HepG2 (cell line): ENCODE data around the gene P4HTM. TPM values are rescaled to one million over a fixed set of nuclear protein-coding genes. Genes with fewer than 3 reads are reported as not detected.

Experiments used
- CBX5 ChIP-seq: sonication (generic); formaldehyde crosslinking; IDR thresholded peaks from 2 replicates; pipeline ENCODE4 v1.4.0; 2020; ENCODE audit warnings: missing genetic modification reagents, borderline replicate concordance
- ELF3 ChIP-seq: IDR thresholded peaks from 2 replicates; pipeline ENCODE4 v1.6.1; 2016; ENCODE audit warnings: missing genetic modification reagents, missing compliant biosample characterization
- FOSL2 ChIP-seq: sonication (generic); formaldehyde crosslinking; IDR thresholded peaks from 2 replicates; pipeline ENCODE4 v1.4.0; 2020; ENCODE audit warnings: missing genetic modification reagents
- HNRNPH1 ChIP-seq: fragments of 200-400 bp; formaldehyde crosslinking; optimal IDR thresholded peaks from 2 replicates; pipeline ENCODE3; 2017; ENCODE audit warnings: mild to moderate bottlenecking, low read depth, low read length
- HNRNPUL1 ChIP-seq: fragments of 200-400 bp; formaldehyde crosslinking; IDR thresholded peaks from 2 replicates; pipeline ENCODE4 v1.6.1; 2017; ENCODE audit warnings: low read depth, mild to moderate bottlenecking, low read length, moderate library complexity
- NKX3-1 ChIP-seq: sonication (generic); formaldehyde crosslinking; IDR thresholded peaks from 2 replicates; pipeline ENCODE4 v1.5.0; 2020; ENCODE audit warnings: missing genetic modification reagents
- NR3C1 ChIP-seq: sonication (generic); formaldehyde crosslinking; IDR thresholded peaks from 2 replicates; pipeline ENCODE4 v1.4.0; 2020; ENCODE audit warnings: missing genetic modification reagents
- STAT5B ChIP-seq: sonication (generic); formaldehyde crosslinking; IDR thresholded peaks from 2 replicates; pipeline ENCODE4 v1.4.0; 2020; ENCODE audit warnings: missing genetic modification reagents
- TCF7 ChIP-seq: sonication (generic); IDR thresholded peaks from 2 replicates; pipeline ENCODE4 v1.6.1; 2016; ENCODE audit warnings: antibody characterized with exemption, low read depth
- ZBTB20 ChIP-seq: sonication (generic); formaldehyde crosslinking; IDR thresholded peaks from 2 replicates; pipeline ENCODE4 v1.8.1; 2023; ENCODE audit warnings: missing genetic modification reagents, low read depth, mild to moderate bottlenecking, borderline replicate concordance
- ZKSCAN5 ChIP-seq: sonication (generic); formaldehyde crosslinking; IDR thresholded peaks from 2 replicates; pipeline ENCODE4 v1.5.1; 2020; ENCODE audit warnings: mild to moderate bottlenecking, missing genetic modification reagents
- ZNF12 ChIP-seq: sonication (generic); formaldehyde crosslinking; IDR thresholded peaks from 2 replicates; pipeline ENCODE4 v1.5.0; 2020; ENCODE audit warnings: missing genetic modification reagents
- ZNF24 ChIP-seq: fragments of 450-650 bp; IDR thresholded peaks from 2 replicates; pipeline ENCODE4 v1.6.1; 2017; ENCODE audit warnings: antibody characterized with exemption, mild to moderate bottlenecking
- ZNF569 ChIP-seq: sonication (generic); formaldehyde crosslinking; IDR thresholded peaks from 2 replicates; pipeline ENCODE4 v1.5.0; 2020; ENCODE audit warnings: mild to moderate bottlenecking, missing genetic modification reagents, moderate library complexity, borderline replicate concordance
- polyA plus RNA-seq, 8 experiments: library from polyadenylated mRNA; depleted of rRNA in 3 of 8; stranded (reverse) in 7 of 8; unstranded in 1 of 8; fragments of >200 nt; fragmentation: Illumina TruSeq in 4 of 8; extraction: Trizol in 4 of 8; gene quantifications; 2 replicates each; pipeline versions ENCODE4 v1.2.1 to v1.2.3, GENCODE V29; 2011 to 2016; ENCODE audit warnings: low read depth in 4 of 8, missing spikeins in 1 of 8, mixed read lengths in 1 of 8; ENCODE audit not compliant: insufficient read depth in 1 of 8
- total RNA-seq, 5 experiments: library from RNA; depleted of rRNA; stranded (reverse); fragments of >200 nt; fragmentation: Illumina TruSeq; extraction: Trizol; gene quantifications; 2 replicates each; pipeline ENCODE4 v1.2.3, GENCODE V29; 2016; ENCODE audit warnings: low read depth in 1 of 5
- TF ChIP-seq, protein P1 (sequence below): sonication (generic); formaldehyde crosslinking; IDR thresholded peaks from 2 replicates; pipeline ENCODE4 v1.5.0; 2020; ENCODE audit warnings: mild to moderate bottlenecking, missing genetic modification reagents, borderline replicate concordance
- TF ChIP-seq, protein P2 (sequence below): sonication (generic); formaldehyde crosslinking; IDR thresholded peaks from 2 replicates; pipeline ENCODE4 v1.5.1; 2020; ENCODE audit warnings: missing genetic modification reagents, mild to moderate bottlenecking, borderline replicate concordance
- TF ChIP-seq, protein P3 (sequence below): sonication (generic); formaldehyde crosslinking; IDR thresholded peaks from 2 replicates; pipeline ENCODE4 v1.4.0; 2020; ENCODE audit warnings: missing genetic modification reagents

The P4HTM gene
- total and polyA plus RNA-seq, 2 of the 13 experiments (the other 11 are each of a cell fraction or from before 2014, with no cell fraction given) = 0.01 TPM; not detected in 1

DNA sequence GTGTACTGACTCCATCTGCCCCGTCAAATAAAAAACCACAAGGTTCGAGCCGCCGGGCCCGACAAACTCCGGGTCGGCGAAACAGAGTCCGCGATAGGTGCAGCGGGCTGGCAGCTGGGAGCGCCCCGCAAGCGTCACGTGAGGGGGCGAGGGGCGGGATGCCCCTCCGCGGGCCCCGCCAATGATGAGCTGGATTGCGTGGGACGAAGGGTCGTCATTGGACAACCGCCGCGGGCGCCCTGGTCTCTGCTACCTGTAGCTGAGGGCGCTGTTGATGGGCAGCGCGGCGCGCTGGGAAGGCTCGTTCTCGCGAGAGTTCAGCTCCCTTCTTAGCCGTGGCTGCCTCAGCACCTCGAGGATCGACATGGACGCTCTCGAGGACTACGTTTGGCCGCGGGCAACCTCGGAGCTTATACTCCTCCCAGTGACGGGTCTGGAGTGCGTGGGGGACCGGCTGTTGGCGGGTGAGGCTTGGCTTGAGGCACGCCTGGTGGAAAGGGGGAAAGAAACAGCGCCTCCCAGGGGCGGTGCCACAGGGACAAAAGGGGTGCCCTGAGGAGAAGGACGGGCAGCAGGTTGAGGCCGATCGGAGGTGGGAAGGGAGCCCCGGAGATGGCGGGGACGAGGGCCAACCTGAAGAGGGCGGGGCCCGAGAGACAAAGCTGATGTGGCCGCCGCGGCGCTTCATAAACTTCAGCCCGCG is 17.2 kb downstream of the P4HTM start, which contains the start of gene WDR6 (continued):
- TF ChIP-seq, protein P1, sequence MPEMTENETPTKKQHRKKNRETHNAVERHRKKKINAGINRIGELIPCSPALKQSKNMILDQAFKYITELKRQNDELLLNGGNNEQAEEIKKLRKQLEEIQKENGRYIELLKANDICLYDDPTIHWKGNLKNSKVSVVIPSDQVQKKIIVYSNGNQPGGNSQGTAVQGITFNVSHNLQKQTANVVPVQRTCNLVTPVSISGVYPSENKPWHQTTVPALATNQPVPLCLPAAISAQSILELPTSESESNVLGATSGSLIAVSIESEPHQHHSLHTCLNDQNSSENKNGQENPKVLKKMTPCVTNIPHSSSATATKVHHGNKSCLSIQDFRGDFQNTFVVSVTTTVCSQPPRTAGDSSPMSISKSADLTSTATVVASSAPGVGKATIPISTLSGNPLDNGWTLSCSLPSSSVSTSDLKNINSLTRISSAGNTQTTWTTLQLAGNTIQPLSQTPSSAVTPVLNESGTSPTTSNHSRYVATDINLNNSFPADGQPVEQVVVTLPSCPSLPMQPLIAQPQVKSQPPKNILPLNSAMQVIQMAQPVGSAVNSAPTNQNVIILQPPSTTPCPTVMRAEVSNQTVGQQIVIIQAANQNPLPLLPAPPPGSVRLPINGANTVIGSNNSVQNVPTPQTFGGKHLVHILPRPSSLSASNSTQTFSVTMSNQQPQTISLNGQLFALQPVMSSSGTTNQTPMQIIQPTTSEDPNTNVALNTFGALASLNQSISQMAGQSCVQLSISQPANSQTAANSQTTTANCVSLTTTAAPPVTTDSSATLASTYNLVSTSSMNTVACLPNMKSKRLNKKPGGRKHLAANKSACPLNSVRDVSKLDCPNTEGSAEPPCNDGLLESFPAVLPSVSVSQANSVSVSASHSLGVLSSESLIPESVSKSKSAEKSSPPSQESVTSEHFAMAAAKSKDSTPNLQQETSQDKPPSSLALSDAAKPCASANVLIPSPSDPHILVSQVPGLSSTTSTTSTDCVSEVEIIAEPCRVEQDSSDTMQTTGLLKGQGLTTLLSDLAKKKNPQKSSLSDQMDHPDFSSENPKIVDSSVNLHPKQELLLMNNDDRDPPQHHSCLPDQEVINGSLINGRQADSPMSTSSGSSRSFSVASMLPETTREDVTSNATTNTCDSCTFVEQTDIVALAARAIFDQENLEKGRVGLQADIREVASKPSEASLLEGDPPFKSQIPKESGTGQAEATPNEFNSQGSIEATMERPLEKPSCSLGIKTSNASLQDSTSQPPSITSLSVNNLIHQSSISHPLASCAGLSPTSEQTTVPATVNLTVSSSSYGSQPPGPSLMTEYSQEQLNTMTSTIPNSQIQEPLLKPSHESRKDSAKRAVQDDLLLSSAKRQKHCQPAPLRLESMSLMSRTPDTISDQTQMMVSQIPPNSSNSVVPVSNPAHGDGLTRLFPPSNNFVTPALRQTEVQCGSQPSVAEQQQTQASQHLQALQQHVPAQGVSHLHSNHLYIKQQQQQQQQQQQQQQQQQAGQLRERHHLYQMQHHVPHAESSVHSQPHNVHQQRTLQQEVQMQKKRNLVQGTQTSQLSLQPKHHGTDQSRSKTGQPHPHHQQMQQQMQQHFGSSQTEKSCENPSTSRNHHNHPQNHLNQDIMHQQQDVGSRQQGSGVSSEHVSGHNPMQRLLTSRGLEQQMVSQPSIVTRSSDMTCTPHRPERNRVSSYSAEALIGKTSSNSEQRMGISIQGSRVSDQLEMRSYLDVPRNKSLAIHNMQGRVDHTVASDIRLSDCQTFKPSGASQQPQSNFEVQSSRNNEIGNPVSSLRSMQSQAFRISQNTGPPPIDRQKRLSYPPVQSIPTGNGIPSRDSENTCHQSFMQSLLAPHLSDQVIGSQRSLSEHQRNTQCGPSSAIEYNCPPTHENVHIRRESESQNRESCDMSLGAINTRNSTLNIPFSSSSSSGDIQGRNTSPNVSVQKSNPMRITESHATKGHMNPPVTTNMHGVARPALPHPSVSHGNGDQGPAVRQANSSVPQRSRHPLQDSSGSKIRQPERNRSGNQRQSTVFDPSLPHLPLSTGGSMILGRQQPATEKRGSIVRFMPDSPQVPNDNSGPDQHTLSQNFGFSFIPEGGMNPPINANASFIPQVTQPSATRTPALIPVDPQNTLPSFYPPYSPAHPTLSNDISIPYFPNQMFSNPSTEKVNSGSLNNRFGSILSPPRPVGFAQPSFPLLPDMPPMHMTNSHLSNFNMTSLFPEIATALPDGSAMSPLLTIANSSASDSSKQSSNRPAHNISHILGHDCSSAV (CRISPR knock-in tag) = no peak
- TF ChIP-seq HNRNPUL1 (no peak), ZKSCAN5 (CRISPR knock-in tag) (no peak), ZNF12 (no peak), ZNF24 (no peak), STAT5B (no peak; the same call in 1 of the 2 replicates), FOSL2 (CRISPR knock-in tag) (no peak), ZBTB20 (CRISPR knock-in tag) (peak; percentile 86; the same call in 1 of the 2 replicates), NR3C1 (no peak), ZNF569 (no peak), HNRNPH1 (no peak), ELF3 (no peak), CBX5 (CRISPR knock-in tag) (peak; percentile 58; the same call in 1 of the 2 replicates), TCF7 (no peak), NKX3-1 (CRISPR knock-in tag) (peak; percentile 42; the same call in 1 of the 2 replicates)
- TF ChIP-seq, protein P2, sequence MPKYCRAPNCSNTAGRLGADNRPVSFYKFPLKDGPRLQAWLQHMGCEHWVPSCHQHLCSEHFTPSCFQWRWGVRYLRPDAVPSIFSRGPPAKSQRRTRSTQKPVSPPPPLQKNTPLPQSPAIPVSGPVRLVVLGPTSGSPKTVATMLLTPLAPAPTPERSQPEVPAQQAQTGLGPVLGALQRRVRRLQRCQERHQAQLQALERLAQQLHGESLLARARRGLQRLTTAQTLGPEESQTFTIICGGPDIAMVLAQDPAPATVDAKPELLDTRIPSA (CRISPR knock-in tag) = peak; percentile 17; the same call in 1 of the 2 replicates
- TF ChIP-seq, protein P3, sequence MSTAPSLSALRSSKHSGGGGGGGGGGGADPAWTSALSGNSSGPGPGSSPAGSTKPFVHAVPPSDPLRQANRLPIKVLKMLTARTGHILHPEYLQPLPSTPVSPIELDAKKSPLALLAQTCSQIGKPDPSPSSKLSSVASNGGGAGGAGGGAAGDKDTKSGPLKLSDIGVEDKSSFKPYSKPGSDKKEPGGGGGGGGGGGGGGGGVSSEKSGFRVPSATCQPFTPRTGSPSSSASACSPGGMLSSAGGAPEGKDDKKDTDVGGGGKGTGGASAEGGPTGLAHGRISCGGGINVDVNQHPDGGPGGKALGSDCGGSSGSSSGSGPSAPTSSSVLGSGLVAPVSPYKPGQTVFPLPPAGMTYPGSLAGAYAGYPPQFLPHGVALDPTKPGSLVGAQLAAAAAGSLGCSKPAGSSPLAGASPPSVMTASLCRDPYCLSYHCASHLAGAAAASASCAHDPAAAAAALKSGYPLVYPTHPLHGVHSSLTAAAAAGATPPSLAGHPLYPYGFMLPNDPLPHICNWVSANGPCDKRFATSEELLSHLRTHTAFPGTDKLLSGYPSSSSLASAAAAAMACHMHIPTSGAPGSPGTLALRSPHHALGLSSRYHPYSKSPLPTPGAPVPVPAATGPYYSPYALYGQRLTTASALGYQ = no peak
